ENCODE data around the gene SDR42E2. TPM values are rescaled to one million over a fixed set of nuclear protein-coding genes. Genes with fewer than 3 reads are reported as not detected.
A peak's percentile ranks its signal among the peaks of the same experiment; 100 is the strongest.

The SDR42E2 gene
- total RNA-seq, 2 experiments from 2014 or later = 0.29 TPM; not detected in 1

GRCh38 chr16:22210285-22210684 is 48.0 kb downstream of the SDR42E2 start:
- TF ChIP-seq CTCF (conservative IDR thresholded peaks at IDR 0.05; ENCODE audit: low read length) = peak; percentile 52
- TF ChIP-seq EZH2phosphoT487 (IDR thresholded peaks at IDR 0.05; ENCODE audit: borderline replicate concordance, low read depth, low read length) = no peak
- Histone ChIP-seq H3K9me3 (ENCODE audit: low read length) (peaks cover 12% of the 10 kb centered on the region), H3K4me3 (ENCODE audit: low read depth, low read length, poor library complexity, severe bottlenecking) (peak overlapping the region; percentile 45), H2AFZ (ENCODE audit: low read length) (peak overlapping the region; percentile 15; the same call in 1 of the 2 replicates), H3K27ac (ENCODE audit: low read depth, low read length, poor library complexity, severe bottlenecking) (peak overlapping the region; percentile 84), H3K36me3 (ENCODE audit: insufficient read depth, low read length) (peaks cover 49% of the 10 kb centered on the region), H3K4me1 (ENCODE audit: insufficient read depth, low read length, poor library complexity, severe bottlenecking) (peaks cover 47% of the 10 kb centered on the region), H3K79me2 (ENCODE audit: insufficient read depth, low read depth, low read length) (peaks cover 62% of the 10 kb centered on the region), H3K9me2 (ENCODE audit: insufficient read depth, low read length) (no peaks in the 10 kb centered on the region), H4K20me1 (ENCODE audit: insufficient read depth, low read length) (no peaks in the 10 kb centered on the region), H3K4me2 (ENCODE audit: low read length) (peak overlapping the region; percentile 90)
- ChIA-PET CTCF (ENCODE audit: unreplicated experiment) (interaction anchor here (0.9 kb wide), 1 partner anchor 90 kb away, joined by 4 read pairs; no protein-coding TSS in a partner anchor), POLR2A (interaction anchor here (1.0 to 2.0 kb wide), 4 partner anchors 19 to 88 kb away, joined by 3 to 6 read pairs (median 4); no protein-coding TSS in a partner anchor)
- peak; percentile 77 for DNase-seq (ENCODE audit: low spot score)
- intact Hi-C loops (cut with micrococcal nuclease; ENCODE audit: unreplicated experiment) = no loop called here
- no TSS peak for BruUV-seq (replicated peaks)

GRCh38 chr16:22210854-22211253 is 48.5 kb downstream of the SDR42E2 start:
- H4K20me1 ChIP-seq (ENCODE audit: insufficient read depth, low read length) = no peaks in the 10 kb centered on the region
- no peak for DNase-seq (ENCODE audit: low spot score)
- ChIA-PET POLR2A (interaction anchor here (1.0 to 2.0 kb wide), 2 partner anchors 22 to 86 kb away, joined by 3 to 6 read pairs; no protein-coding TSS in a partner anchor), CTCF (ENCODE audit: unreplicated experiment) (interaction anchor here (0.9 kb wide), 1 partner anchor 90 kb away, joined by 4 read pairs; no protein-coding TSS in a partner anchor)
- peaks cover 12% of the 10 kb centered on the region for H3K9me3 ChIP-seq (ENCODE audit: low read length)
- TF ChIP-seq EZH2phosphoT487 (IDR thresholded peaks at IDR 0.05; ENCODE audit: borderline replicate concordance, low read depth, low read length) (no peak), CTCF (conservative IDR thresholded peaks at IDR 0.05; ENCODE audit: low read length) (no peak)
- peak overlapping the region; percentile 45 for H3K4me3 ChIP-seq (ENCODE audit: low read depth, low read length, poor library complexity, severe bottlenecking)
- no TSS peak for BruUV-seq (replicated peaks)
- H3K27ac ChIP-seq (ENCODE audit: low read depth, low read length, poor library complexity, severe bottlenecking) = peak overlapping the region; percentile 84
- peaks cover 47% of the 10 kb centered on the region for H3K4me1 ChIP-seq (ENCODE audit: insufficient read depth, low read length, poor library complexity, severe bottlenecking)
- H3K4me2 ChIP-seq (ENCODE audit: low read length) = peak overlapping the region; percentile 90
- H3K79me2 ChIP-seq (ENCODE audit: insufficient read depth, low read depth, low read length) = peaks cover 62% of the 10 kb centered on the region
- intact Hi-C loops (cut with micrococcal nuclease; ENCODE audit: unreplicated experiment) = no loop called here
- no peaks in the 10 kb centered on the region for H3K9me2 ChIP-seq (ENCODE audit: insufficient read depth, low read length)
- no peak overlapping the region; the same call in 1 of the 2 replicates for H2AFZ ChIP-seq (ENCODE audit: low read length)
- peaks cover 51% of the 10 kb centered on the region for H3K36me3 ChIP-seq (ENCODE audit: insufficient read depth, low read length)

GRCh38 chr16:22213236-22213635 is 50.9 kb downstream of the SDR42E2 start:
- Histone ChIP-seq H3K4me3 (ENCODE audit: low read depth, low read length, poor library complexity, severe bottlenecking) (no peak overlapping the region), H2AFZ (ENCODE audit: low read length) (no peak overlapping the region), H3K9me2 (ENCODE audit: insufficient read depth, low read length) (no peaks in the 10 kb centered on the region), H3K79me2 (ENCODE audit: insufficient read depth, low read depth, low read length) (peaks cover 54% of the 10 kb centered on the region), H4K20me1 (ENCODE audit: insufficient read depth, low read length) (no peaks in the 10 kb centered on the region), H3K4me1 (ENCODE audit: insufficient read depth, low read length, poor library complexity, severe bottlenecking) (peaks cover 59% of the 10 kb centered on the region), H3K27ac (ENCODE audit: low read depth, low read length, poor library complexity, severe bottlenecking) (no peak overlapping the region), H3K36me3 (ENCODE audit: insufficient read depth, low read length) (peaks cover 65% of the 10 kb centered on the region), H3K4me2 (ENCODE audit: low read length) (no peak overlapping the region), H3K9me3 (ENCODE audit: low read length) (peaks cover 12% of the 10 kb centered on the region)
- CTCF ChIA-PET (ENCODE audit: unreplicated experiment) = no interaction called here
- POLR2A ChIA-PET = no interaction called here
- intact Hi-C loops (cut with micrococcal nuclease; ENCODE audit: unreplicated experiment) = no loop called here
- no peak for DNase-seq (ENCODE audit: low spot score)
- TF ChIP-seq CTCF (conservative IDR thresholded peaks at IDR 0.05; ENCODE audit: low read length) (no peak), EZH2phosphoT487 (IDR thresholded peaks at IDR 0.05; ENCODE audit: borderline replicate concordance, low read depth, low read length) (no peak)
- no TSS peak for BruUV-seq (replicated peaks)
